ENCODE measurements around the gene CCDC186. TPM values are rescaled to one million over a fixed set of nuclear protein-coding genes. Genes with fewer than 3 reads are reported as not detected.

The CCDC186 gene
- total RNA-seq, 1 experiment from 2014 or later, result 5.7 TPM

DNA sequence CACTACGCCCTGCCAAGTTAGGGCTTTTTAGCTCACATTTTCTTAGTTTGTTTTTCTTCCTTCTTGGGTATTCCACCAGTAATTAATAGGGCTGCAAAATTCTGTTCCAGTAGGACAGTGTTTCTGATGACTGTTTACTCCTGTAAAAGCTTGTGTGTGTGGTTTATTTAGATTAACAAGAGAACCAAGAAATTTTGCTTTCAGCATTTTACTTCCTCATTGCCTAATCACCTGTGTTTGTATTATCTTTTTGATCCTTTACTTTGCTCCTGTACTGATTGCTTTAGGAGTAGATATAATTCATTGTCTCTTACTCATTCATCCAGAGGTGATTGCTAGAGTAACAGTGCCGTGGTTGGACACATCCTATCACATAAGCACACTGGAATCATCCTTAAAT is 32.9 kb upstream of the CCDC186 start:
- Histone ChIP-seq H3K9ac (ENCODE audit: low read length) (no peak overlapping the region), H3K79me2 (ENCODE audit: low read length) (no peaks in the 10 kb centered on the region), H3F3A (ENCODE audit: low read length, unreplicated experiment) (no peaks in the 10 kb centered on the region), H3K9me3 (ENCODE audit: low read length) (no peaks in the 10 kb centered on the region), H3K36me3 (ENCODE audit: low read depth, low read length) (no peaks in the 10 kb centered on the region), H3K4me3 (ENCODE audit: low read length) (no peak overlapping the region), H2AFZ (ENCODE audit: low read length) (no peak overlapping the region), H3K4me1 (ENCODE audit: insufficient read depth, low read length) (no peaks in the 10 kb centered on the region), H3K27me3 (ENCODE audit: low read length) (peaks cover 70% of the 10 kb centered on the region), H3K27ac (ENCODE audit: low read length) (no peak overlapping the region), H3K4me2 (ENCODE audit: low read length) (no peak overlapping the region), H4K20me1 (ENCODE audit: low read length) (no peaks in the 10 kb centered on the region), H3K9me2 (replicated peaks; ENCODE audit: low read length) (no peaks in the 10 kb centered on the region)
- ChIA-PET CTCF (no interaction called here), POLR2A (ENCODE audit: unreplicated experiment) (interaction anchor here (0.7 kb wide), 1 partner anchor 106 kb away, joined by 5 read pairs; no protein-coding TSS in a partner anchor)
- DNase-seq, result no peak
- BruUV-seq (replicated peaks), result no TSS peak
- no peak for ATAC-seq
- TF ChIP-seq EZH2 (IDR thresholded peaks at IDR 0.05; ENCODE audit: low read length, unreplicated experiment) (no peak), EZH2phosphoT487 (IDR thresholded peaks at IDR 0.05; ENCODE audit: borderline replicate concordance, low read length) (no peak)
- TF ChIP-seq, protein P1, sequence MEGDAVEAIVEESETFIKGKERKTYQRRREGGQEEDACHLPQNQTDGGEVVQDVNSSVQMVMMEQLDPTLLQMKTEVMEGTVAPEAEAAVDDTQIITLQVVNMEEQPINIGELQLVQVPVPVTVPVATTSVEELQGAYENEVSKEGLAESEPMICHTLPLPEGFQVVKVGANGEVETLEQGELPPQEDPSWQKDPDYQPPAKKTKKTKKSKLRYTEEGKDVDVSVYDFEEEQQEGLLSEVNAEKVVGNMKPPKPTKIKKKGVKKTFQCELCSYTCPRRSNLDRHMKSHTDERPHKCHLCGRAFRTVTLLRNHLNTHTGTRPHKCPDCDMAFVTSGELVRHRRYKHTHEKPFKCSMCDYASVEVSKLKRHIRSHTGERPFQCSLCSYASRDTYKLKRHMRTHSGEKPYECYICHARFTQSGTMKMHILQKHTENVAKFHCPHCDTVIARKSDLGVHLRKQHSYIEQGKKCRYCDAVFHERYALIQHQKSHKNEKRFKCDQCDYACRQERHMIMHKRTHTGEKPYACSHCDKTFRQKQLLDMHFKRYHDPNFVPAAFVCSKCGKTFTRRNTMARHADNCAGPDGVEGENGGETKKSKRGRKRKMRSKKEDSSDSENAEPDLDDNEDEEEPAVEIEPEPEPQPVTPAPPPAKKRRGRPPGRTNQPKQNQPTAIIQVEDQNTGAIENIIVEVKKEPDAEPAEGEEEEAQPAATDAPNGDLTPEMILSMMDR (conservative IDR thresholded peaks at IDR 0.05; ENCODE audit: low read depth, low read length), result no peak
- intact Hi-C loops (cut with micrococcal nuclease), result no loop called here

DNA sequence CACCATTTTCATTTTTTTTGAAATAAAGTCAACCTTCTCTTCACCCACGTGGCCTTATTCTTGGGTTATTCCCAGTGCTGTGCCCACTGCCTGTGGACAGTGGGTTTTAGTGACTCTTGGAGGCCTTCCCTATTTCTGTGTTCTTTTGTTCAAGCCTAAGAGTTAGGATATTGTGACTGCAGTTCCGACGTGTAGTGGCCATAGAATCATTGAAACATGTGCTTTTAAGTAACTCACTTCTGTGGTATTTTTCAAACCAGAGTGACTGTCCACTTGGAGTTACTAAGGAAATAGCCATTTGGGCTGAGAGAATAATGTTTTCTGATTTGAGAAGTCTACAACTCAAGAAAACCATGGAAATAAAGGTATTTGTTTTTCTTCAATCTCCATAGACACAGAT is 28.8 kb upstream of the CCDC186 start:
- Histone ChIP-seq H3K36me3 (ENCODE audit: low read depth, low read length) (no peaks in the 10 kb centered on the region), H3K27me3 (ENCODE audit: low read length) (peaks cover 60% of the 10 kb centered on the region), H3K4me1 (ENCODE audit: insufficient read depth, low read length) (no peaks in the 10 kb centered on the region), H3K9me2 (replicated peaks; ENCODE audit: low read length) (no peaks in the 10 kb centered on the region), H3K79me2 (ENCODE audit: low read length) (no peaks in the 10 kb centered on the region), H3K9me3 (ENCODE audit: low read length) (no peaks in the 10 kb centered on the region), H3K4me3 (ENCODE audit: low read length) (no peak overlapping the region), H4K20me1 (ENCODE audit: low read length) (no peaks in the 10 kb centered on the region), H3K9ac (ENCODE audit: low read length) (no peak overlapping the region), H2AFZ (ENCODE audit: low read length) (no peak overlapping the region), H3K27ac (ENCODE audit: low read length) (no peak overlapping the region), H3F3A (ENCODE audit: low read length, unreplicated experiment) (no peaks in the 10 kb centered on the region), H3K4me2 (ENCODE audit: low read length) (no peak overlapping the region)
- ATAC-seq (no peak), DNase-seq (no peak)
- ChIA-PET CTCF (no interaction called here), POLR2A (ENCODE audit: unreplicated experiment) (no interaction called here)
- intact Hi-C loops (cut with micrococcal nuclease), result no loop called here
- no peak for TF ChIP-seq EZH2 (IDR thresholded peaks at IDR 0.05; ENCODE audit: low read length, unreplicated experiment)
- TF ChIP-seq, protein P1 (conservative IDR thresholded peaks at IDR 0.05; ENCODE audit: low read depth, low read length), result no peak
- TF ChIP-seq EZH2phosphoT487 (IDR thresholded peaks at IDR 0.05; ENCODE audit: borderline replicate concordance, low read length), result no peak
- BruUV-seq (replicated peaks), result no TSS peak

DNA sequence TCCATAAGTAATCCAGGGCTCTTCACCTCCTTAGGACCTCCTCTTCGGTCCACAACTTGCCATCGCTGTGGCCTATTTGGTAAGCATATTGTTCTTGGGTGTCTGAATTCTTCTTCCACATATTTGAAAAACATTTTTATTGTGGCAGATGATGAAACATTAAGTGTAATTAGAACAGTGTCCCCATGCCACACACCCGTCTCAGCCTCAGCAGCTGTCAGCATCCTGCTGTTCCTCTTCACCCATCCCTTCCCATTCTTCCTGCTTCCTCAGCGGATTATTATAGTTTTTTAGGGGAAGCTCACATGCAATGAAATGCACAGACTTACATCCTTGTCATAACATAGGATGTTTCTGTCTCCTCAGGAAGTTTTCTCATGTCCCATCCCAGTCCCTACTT is 25.2 kb upstream of the CCDC186 start:
- intact Hi-C loops (cut with micrococcal nuclease), result no loop called here
- H3K27me3 ChIP-seq (ENCODE audit: low read length), result peaks cover 45% of the 10 kb centered on the region

More for the DNA sequence above, 25.2 kb upstream of the CCDC186 start:
- no peak overlapping the region for H2AFZ ChIP-seq (ENCODE audit: low read length)
- no peak overlapping the region for H3K9ac ChIP-seq (ENCODE audit: low read length)
- H3K4me2 ChIP-seq (ENCODE audit: low read length), result no peak overlapping the region
- H4K20me1 ChIP-seq (ENCODE audit: low read length), result no peaks in the 10 kb centered on the region
- no TSS peak for BruUV-seq (replicated peaks)
- no peak overlapping the region for H3K4me3 ChIP-seq (ENCODE audit: low read length)
- no peaks in the 10 kb centered on the region for H3K9me2 ChIP-seq (replicated peaks; ENCODE audit: low read length)
- ChIA-PET POLR2A (ENCODE audit: unreplicated experiment) (no interaction called here), CTCF (no interaction called here)
- no peaks in the 10 kb centered on the region for H3K36me3 ChIP-seq (ENCODE audit: low read depth, low read length)
- peaks cover 3% of the 10 kb centered on the region; the same call in 1 of the 2 replicates for H3K4me1 ChIP-seq (ENCODE audit: insufficient read depth, low read length)
- no peaks in the 10 kb centered on the region for H3K9me3 ChIP-seq (ENCODE audit: low read length)
- no peaks in the 10 kb centered on the region for H3K79me2 ChIP-seq (ENCODE audit: low read length)
- no peak for TF ChIP-seq EZH2 (IDR thresholded peaks at IDR 0.05; ENCODE audit: low read length, unreplicated experiment)
- TF ChIP-seq, protein P1 (conservative IDR thresholded peaks at IDR 0.05; ENCODE audit: low read depth, low read length), result no peak
- TF ChIP-seq EZH2phosphoT487 (IDR thresholded peaks at IDR 0.05; ENCODE audit: borderline replicate concordance, low read length), result no peak
- no peak for DNase-seq
- no peak overlapping the region for H3K27ac ChIP-seq (ENCODE audit: low read length)
- H3F3A ChIP-seq (ENCODE audit: low read length, unreplicated experiment), result no peaks in the 10 kb centered on the region
- no peak for ATAC-seq

All from PC-3 (cell line).